Activated T-helper 1 cell treated with Interleukin-2 at 50 U/mL for 16 hours (primary cell): ENCODE data around the gene KCTD16.

ENCODE experiments used
- DNase-seq: peaks from one replicate; pipeline ENCODE4 v3.0.0-alpha.2; 2020; ENCODE audit warnings: low read depth

KCTD16 gene

DNA sequence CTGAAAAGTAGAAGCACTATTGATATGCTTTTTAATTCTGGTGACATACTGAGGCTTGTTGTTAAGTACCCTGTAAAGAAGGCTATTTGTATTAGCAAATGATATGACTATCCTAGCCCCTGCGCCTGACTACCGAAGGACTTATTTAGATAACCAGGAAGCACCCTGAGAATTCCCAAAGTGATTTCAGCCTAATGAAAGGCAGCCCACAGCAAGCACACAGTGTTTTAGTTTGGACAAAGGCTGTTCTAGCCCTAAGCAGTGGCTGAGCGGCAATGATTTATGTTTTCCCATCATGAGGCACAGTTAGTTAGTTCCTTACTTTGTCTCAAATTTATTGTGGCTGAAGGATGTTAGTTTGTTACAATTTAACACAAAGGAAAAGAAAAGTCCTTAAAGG, 235.3 kb downstream of the KCTD16 start:
- no peak for DNase-seq

GRCh38 chr5:144406442-144406841, 235.8 kb downstream of the KCTD16 start:
- DNase-seq: no peak

DNA sequence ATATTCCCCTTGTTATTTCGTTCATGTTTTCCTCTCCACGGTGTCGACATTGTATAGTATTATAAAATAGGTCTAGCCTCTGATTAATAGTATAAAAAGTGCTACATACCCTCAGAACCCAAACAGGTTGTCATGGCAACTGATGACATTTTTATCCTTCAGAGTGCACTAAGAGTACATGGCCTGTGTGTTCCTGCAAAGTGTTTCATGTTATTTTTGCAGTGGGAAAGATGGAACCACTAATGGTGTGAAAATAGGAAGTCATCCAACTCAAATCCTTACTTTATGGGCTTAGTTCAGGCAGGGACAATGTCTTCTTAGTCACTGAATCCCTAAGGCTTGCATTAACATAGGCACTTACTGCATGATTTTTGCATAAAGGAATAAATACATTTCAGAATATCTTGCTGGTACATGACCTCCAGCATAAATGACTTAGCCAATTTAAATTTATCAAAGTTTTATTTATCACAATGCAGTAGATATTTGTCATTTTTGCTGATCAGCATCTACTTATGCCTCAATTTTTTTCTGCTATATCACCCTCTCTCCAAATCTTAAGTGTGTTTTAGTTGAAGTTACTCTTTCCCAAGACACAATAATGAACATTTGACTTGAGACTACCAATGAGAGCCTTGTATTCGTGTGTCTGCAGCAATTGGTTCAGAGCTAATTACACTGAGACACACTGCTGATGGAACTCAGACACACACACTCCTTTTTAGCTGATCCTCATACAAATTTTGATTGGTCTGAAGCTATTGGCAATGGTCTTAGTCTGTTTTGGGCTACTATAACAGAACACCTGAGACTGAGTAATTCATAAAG, 243.7 kb downstream of the KCTD16 start:
- no peak for DNase-seq

DNA sequence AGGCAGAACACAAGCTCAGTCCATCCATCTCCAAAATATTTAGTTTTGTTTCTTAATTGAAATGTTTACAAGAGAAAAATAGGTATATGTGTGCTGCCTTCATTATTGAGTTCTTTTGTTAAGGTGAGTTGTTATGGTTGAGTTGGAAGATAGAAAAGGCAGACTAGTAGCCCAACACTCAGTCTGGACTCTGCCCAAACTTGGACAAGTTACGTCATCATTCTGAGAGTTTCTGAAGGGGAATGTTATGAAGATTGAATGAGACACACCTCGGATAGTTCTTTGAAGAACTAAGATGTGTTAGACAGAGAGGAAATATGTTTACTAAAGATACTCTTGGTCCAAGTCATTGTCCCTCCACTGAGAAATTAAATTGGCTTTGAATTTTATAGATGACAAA, 245.5 kb downstream of the KCTD16 start:
- no peak for DNase-seq

DNA sequence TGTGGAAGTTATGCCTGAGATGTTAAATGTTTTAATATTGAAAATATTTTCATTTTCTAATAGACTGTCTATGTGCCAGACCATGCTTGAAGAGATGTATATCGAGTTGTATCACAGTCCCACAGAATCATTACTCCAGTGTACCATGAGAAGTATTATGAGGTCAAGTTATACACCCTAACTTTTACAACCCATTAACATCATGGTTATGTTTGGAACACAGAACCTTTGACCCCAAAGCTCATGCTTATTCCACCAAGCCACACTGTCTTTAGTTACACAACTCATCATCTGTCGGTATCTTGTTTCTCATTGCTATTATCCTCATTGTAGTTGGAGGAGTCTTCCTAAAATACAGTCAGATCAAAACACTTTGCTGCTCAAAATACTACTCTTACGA, 248.0 kb downstream of the KCTD16 start:
- DNase-seq: no peak

GRCh38 chr5:144421411-144421810, 250.7 kb downstream of the KCTD16 start:
- no peak for DNase-seq

GRCh38 chr5:144422018-144422727, 251.5 kb downstream of the KCTD16 start:
- no peak for DNase-seq

GRCh38 chr5:144427866-144428265, 257.2 kb downstream of the KCTD16 start:
- no peak for DNase-seq

- no peak for DNase-seq
Measured at GRCh38 chr5:144428326-144428725, 257.7 kb downstream of the KCTD16 start.

GRCh38 chr5:144429405-144429804, 258.7 kb downstream of the KCTD16 start:
- DNase-seq: no peak

DNA sequence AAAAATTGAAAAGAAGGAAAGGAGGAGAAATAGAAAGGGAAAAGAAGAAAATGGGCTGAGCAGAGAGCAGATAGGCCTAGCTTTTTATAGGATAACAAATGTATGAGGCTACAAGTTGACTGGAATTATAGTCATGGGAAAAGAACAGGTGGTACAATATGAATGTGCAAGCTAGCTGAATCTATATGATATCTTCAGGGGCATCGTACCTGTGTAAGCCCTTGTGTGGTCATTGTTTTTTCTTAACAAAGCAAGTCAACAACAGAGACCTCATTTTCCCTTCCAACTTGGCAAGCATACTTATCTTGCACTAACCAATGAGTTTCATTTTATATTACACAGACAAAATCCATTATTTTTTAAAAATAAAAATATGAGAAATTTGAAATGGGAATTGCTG, 259.2 kb downstream of the KCTD16 start:
- no peak for DNase-seq

- no peak for DNase-seq
Measured at GRCh38 chr5:144433140-144433822, 262.6 kb downstream of the KCTD16 start.

- no peak for DNase-seq
Measured at GRCh38 chr5:144433893-144434292, 263.2 kb downstream of the KCTD16 start.

- DNase-seq: no peak
Measured at GRCh38 chr5:144436007-144436406, 265.3 kb downstream of the KCTD16 start.

GRCh38 chr5:144438237-144438636, 267.6 kb downstream of the KCTD16 start:
- no peak for DNase-seq

GRCh38 chr5:144448457-144448856, 277.8 kb downstream of the KCTD16 start:
- DNase-seq: no peak

GRCh38 chr5:144451187-144451973, 280.7 kb downstream of the KCTD16 start:
- no peak for DNase-seq

GRCh38 chr5:144453753-144454152, 283.1 kb downstream of the KCTD16 start:
- no peak for DNase-seq

- no peak for DNase-seq
Measured at GRCh38 chr5:144457160-144457559, 286.5 kb downstream of the KCTD16 start.

- DNase-seq: no peak
Measured at GRCh38 chr5:144458216-144458615, 287.5 kb downstream of the KCTD16 start.

GRCh38 chr5:144460600-144460999, 289.9 kb downstream of the KCTD16 start:
- DNase-seq: no peak

DNA sequence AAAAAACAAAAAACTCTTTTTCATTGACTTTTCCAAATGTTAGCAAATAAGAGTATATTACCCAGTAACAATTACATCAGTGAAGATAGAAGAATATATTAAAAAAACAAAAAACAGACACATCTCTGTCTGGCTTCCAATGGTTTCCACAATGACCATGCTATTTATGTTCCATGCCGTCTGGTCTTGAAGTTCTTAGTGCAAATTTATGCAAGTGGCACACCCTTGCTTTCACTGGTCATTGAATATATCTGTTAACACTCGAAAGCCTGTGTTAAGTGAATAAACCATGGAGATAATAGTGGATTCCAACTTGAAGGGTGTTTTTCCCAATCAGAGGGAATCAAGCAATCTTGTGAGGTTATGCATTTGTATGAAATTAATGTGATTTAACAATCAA, 291.9 kb downstream of the KCTD16 start:
- DNase-seq: no peak
